Skeletal muscle cell (primary cell): ENCODE data around the gene ZNHIT6.
A peak's percentile ranks its signal among the peaks of the same experiment; 100 is the strongest.
"Not testable (repeated sequence)": the region's sequence is repeated elsewhere in the genome, so short reads cannot be mapped to it uniquely, and the experiment has no call there.

ENCODE experiments used
- DNase-seq: peaks from one replicate; pipeline ENCODE4 v3.0.0-alpha.2; 2010; ENCODE audit warnings: low read depth
- H3K4me3 ChIP-seq: 2 replicates; pipeline ENCODE4 v1.5.1; 2011; ENCODE audit warnings: low read depth, mild to moderate bottlenecking, control low read depth, low read length, moderate library complexity

ZNHIT6 gene

GRCh38 chr1:85678193-85678592 is 30.0 kb downstream of the ZNHIT6 start:
- no peak for DNase-seq
- H3K4me3 ChIP-seq = no peak overlapping the region

GRCh38 chr1:85677656-85678055 is 30.6 kb downstream of the ZNHIT6 start:
- no peak overlapping the region for H3K4me3 ChIP-seq
- no peak for DNase-seq

- no peak overlapping the region for H3K4me3 ChIP-seq
- DNase-seq = no peak
Observed at GRCh38 chr1:85672031-85672660, 36.1 kb downstream of the ZNHIT6 start.

GRCh38 chr1:85665932-85666331 is 42.3 kb downstream of the ZNHIT6 start:
- H3K4me3 ChIP-seq = no peak overlapping the region
- no peak for DNase-seq

GRCh38 chr1:85663382-85663781 is 44.9 kb downstream of the ZNHIT6 start:
- H3K4me3 ChIP-seq = no peak overlapping the region
- no peak for DNase-seq

GRCh38 chr1:85661767-85662166 is 46.5 kb downstream of the ZNHIT6 start:
- DNase-seq = no peak
- no peak overlapping the region for H3K4me3 ChIP-seq

GRCh38 chr1:85660541-85660940 is 47.7 kb downstream of the ZNHIT6 start:
- H3K4me3 ChIP-seq = no peak overlapping the region
- DNase-seq = no peak

GRCh38 chr1:85659174-85659573 is 49.1 kb downstream of the ZNHIT6 start:
- DNase-seq = no peak
- H3K4me3 ChIP-seq = no peak overlapping the region

- H3K4me3 ChIP-seq = no peak overlapping the region
- no peak for DNase-seq
Observed at GRCh38 chr1:85656948-85657347, 51.3 kb downstream of the ZNHIT6 start.

- no peak for DNase-seq
- no peak overlapping the region for H3K4me3 ChIP-seq
Observed at GRCh38 chr1:85656256-85656655, 52.0 kb downstream of the ZNHIT6 start.

GRCh38 chr1:85655315-85655714 is 52.9 kb downstream of the ZNHIT6 start:
- DNase-seq = no peak
- H3K4me3 ChIP-seq = no peak overlapping the region

- no peak for DNase-seq
- no peak overlapping the region for H3K4me3 ChIP-seq
Observed at GRCh38 chr1:85654066-85654782, 54.0 kb downstream of the ZNHIT6 start.

- no peak for DNase-seq
- H3K4me3 ChIP-seq = no peak overlapping the region
Observed at GRCh38 chr1:85652327-85652726, 55.9 kb downstream of the ZNHIT6 start.

GRCh38 chr1:85650645-85651044 is 57.6 kb downstream of the ZNHIT6 start:
- no peak overlapping the region for H3K4me3 ChIP-seq
- DNase-seq = no peak

GRCh38 chr1:85649591-85649990 is 58.6 kb downstream of the ZNHIT6 start:
- H3K4me3 ChIP-seq = no peak overlapping the region
- no peak for DNase-seq

GRCh38 chr1:85641598-85642556 is 66.4 kb downstream of the ZNHIT6 start:
- DNase-seq = not testable (repeated sequence)

GRCh38 chr1:85639920-85640319 is 68.3 kb downstream of the ZNHIT6 start:
- DNase-seq = not testable (repeated sequence)

More at GRCh38 chr1:85641598-85642556, 66.4 kb downstream of the ZNHIT6 start:
- H3K4me3 ChIP-seq = not testable (repeated sequence)

GRCh38 chr1:85638412-85638811 is 69.8 kb downstream of the ZNHIT6 start:
- DNase-seq = no peak
- no peak overlapping the region for H3K4me3 ChIP-seq

More at GRCh38 chr1:85639920-85640319, 68.3 kb downstream of the ZNHIT6 start:
- H3K4me3 ChIP-seq = not testable (repeated sequence)

GRCh38 chr1:85630493-85630892 is 77.7 kb downstream of the ZNHIT6 start:
- H3K4me3 ChIP-seq = no peak overlapping the region
- DNase-seq = no peak

- peak overlapping the region; percentile 5 for H3K4me3 ChIP-seq
- DNase-seq = no peak
Observed at GRCh38 chr1:85629532-85629920, 78.7 kb downstream of the ZNHIT6 start.
